ENCODE data around the gene B2M.

DNA sequence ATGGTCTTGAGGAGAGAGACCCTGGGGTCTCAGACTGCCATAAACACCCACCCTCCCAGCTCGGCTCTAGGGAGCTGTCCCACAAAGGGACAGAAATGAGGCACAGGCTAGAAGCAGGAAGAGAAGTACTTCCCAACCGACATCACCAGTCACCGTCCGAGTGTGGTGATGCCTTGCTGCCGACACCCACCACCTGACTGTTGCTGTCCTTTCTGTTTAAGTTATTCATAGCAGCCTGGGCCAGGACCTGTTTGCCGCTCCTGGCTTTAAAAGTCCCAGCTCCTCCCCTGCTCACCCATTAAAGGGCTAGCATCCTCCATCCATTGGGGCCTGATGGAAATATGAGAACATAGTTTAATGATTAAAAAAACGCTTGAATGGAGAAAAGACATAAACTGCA is 34.6 kb upstream of the B2M start:
- TF ChIP-seq POLR2A (IDR thresholded peaks at IDR 0.05; ENCODE audit: borderline replicate concordance, extremely low read depth, insufficient read depth, insufficient read length) = no peak
- no peak for TF ChIP-seq TCF7L2 (IDR thresholded peaks at IDR 0.05; ENCODE audit: borderline replicate concordance, extremely low read depth, insufficient read depth, insufficient read length)
- TF ChIP-seq, protein P1, sequence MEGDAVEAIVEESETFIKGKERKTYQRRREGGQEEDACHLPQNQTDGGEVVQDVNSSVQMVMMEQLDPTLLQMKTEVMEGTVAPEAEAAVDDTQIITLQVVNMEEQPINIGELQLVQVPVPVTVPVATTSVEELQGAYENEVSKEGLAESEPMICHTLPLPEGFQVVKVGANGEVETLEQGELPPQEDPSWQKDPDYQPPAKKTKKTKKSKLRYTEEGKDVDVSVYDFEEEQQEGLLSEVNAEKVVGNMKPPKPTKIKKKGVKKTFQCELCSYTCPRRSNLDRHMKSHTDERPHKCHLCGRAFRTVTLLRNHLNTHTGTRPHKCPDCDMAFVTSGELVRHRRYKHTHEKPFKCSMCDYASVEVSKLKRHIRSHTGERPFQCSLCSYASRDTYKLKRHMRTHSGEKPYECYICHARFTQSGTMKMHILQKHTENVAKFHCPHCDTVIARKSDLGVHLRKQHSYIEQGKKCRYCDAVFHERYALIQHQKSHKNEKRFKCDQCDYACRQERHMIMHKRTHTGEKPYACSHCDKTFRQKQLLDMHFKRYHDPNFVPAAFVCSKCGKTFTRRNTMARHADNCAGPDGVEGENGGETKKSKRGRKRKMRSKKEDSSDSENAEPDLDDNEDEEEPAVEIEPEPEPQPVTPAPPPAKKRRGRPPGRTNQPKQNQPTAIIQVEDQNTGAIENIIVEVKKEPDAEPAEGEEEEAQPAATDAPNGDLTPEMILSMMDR (IDR thresholded peaks at IDR 0.05 in 2 of 3, conservative IDR thresholded peaks at IDR 0.05 in 1 of 3; ENCODE audit: borderline replicate concordance in 1 of 3, insufficient read depth in 1 of 3, low read depth in 2 of 3, low read length in 2 of 3) = no peak
- no peak for TF ChIP-seq REST (IDR thresholded peaks at IDR 0.05; ENCODE audit: low read depth)
- no peak for TF ChIP-seq EZH2 (IDR thresholded peaks at IDR 0.05)
- TF ChIP-seq CEBPB (IDR thresholded peaks at IDR 0.05; ENCODE audit: low read depth) = no peak
- TF ChIP-seq JUND (IDR thresholded peaks at IDR 0.05) = no peak
- TF ChIP-seq, protein P2, sequence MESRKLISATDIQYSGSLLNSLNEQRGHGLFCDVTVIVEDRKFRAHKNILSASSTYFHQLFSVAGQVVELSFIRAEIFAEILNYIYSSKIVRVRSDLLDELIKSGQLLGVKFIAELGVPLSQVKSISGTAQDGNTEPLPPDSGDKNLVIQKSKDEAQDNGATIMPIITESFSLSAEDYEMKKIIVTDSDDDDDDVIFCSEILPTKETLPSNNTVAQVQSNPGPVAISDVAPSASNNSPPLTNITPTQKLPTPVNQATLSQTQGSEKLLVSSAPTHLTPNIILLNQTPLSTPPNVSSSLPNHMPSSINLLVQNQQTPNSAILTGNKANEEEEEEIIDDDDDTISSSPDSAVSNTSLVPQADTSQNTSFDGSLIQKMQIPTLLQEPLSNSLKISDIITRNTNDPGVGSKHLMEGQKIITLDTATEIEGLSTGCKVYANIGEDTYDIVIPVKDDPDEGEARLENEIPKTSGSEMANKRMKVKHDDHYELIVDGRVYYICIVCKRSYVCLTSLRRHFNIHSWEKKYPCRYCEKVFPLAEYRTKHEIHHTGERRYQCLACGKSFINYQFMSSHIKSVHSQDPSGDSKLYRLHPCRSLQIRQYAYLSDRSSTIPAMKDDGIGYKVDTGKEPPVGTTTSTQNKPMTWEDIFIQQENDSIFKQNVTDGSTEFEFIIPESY (IDR thresholded peaks at IDR 0.05; ENCODE audit: extremely low read depth, insufficient replicate concordance, low read length) = no peak
- TF ChIP-seq POLR2AphosphoS5 (IDR thresholded peaks at IDR 0.05; ENCODE audit: low read depth, low read length) = no peak
- TF ChIP-seq EGR1 (IDR thresholded peaks at IDR 0.05; ENCODE audit: low read depth) = no peak
- no peak for TF ChIP-seq ZFX (IDR thresholded peaks at IDR 0.05)
- TF ChIP-seq RAD21 (IDR thresholded peaks at IDR 0.05; ENCODE audit: low read depth) = no peak
- TF ChIP-seq YY1 (IDR thresholded peaks at IDR 0.05; ENCODE audit: extremely low read depth, insufficient replicate concordance, low read depth, low read length) = no peak
- no peak for TF ChIP-seq EZH2phosphoT487 (IDR thresholded peaks at IDR 0.05; ENCODE audit: borderline replicate concordance)
